Activated CD4-positive, alpha-beta memory T cell treated with anti-CD3 and anti-CD28 coated beads for 36 hours (primary cell): ENCODE measurements around the gene IL1F10. TPM values are rescaled to one million over a fixed set of nuclear protein-coding genes. Genes with fewer than 3 reads are reported as not detected.

Experiments used
- CTCF ChIA-PET: fragments of 350-600 bp; sonication (Branson Sonifier 250); formaldehyde crosslinking; loops from one replicate; lab custom pipeline; 2021; ENCODE audit warnings: antibody characterized with exemption, inconsistent platforms; lab: Charles Lee
- POLR2A ChIA-PET: fragments of 350-600 bp; sonication (Branson Sonifier 250); formaldehyde crosslinking; loops from one replicate; lab custom pipeline; 2021; ENCODE audit warnings: antibody characterized with exemption; lab: Charles Lee
- DNase-seq: peaks from one replicate; pipeline ENCODE4 v3.0.0-alpha.2; 2020
- H3K27ac Mint-ChIP-seq: one replicate; pipeline ENCODE4 v1.8.0; 2021; ENCODE audit warnings: mixed read lengths
- H3K27me3 Mint-ChIP-seq: one replicate; pipeline ENCODE4 v1.8.0; 2021; ENCODE audit warnings: mixed read lengths
- H3K36me3 Mint-ChIP-seq: one replicate; pipeline ENCODE4 v1.8.0; 2021; ENCODE audit warnings: mixed read lengths
- H3K4me1 Mint-ChIP-seq: one replicate; pipeline ENCODE4 v1.8.0; 2021; ENCODE audit warnings: low read depth, mixed read lengths
- H3K4me3 Mint-ChIP-seq: one replicate; pipeline ENCODE4 v1.8.0; 2021; ENCODE audit warnings: mild to moderate bottlenecking, mixed read lengths
- H3K9me3 Mint-ChIP-seq: one replicate; pipeline ENCODE4 v1.8.0; 2021; ENCODE audit warnings: mixed read lengths
- intact Hi-C: fragments of 100-400 bp; cut with micrococcal nuclease; formaldehyde crosslinking; loops from one replicate; pipeline ENCODE4 v1.15.1; 2023
- total RNA-seq, 2 experiments: library from RNA; stranded (reverse); gene quantifications; one replicate each; pipeline ENCODE4 v1.2.3, GENCODE V29; 2021

The IL1F10 gene
- not detected for total RNA-seq

GRCh38 chr2:113067681-113068080 is at the start of gene IL1F10:
Gene IL1F10, plus strand, starts transcription at chr2:113067970. Its CDS starts 4,769 bp downstream, at chr2:113072739.
- no peaks in the 10 kb centered on the region for H3K4me1 Mint-ChIP-seq
- H3K9me3 Mint-ChIP-seq, result no peaks in the 10 kb centered on the region
- H3K36me3 Mint-ChIP-seq, result no peaks in the 10 kb centered on the region
- no peak for DNase-seq
- POLR2A ChIA-PET, result no interaction called here
- no peak within 1 kb of the TSS for H3K27ac Mint-ChIP-seq
- no peak within 1 kb of the TSS for H3K4me3 Mint-ChIP-seq
- intact Hi-C loops, result no loop called here
- CTCF ChIA-PET, result no interaction called here
- H3K27me3 Mint-ChIP-seq, result no peaks in the 10 kb centered on the region

- peaks cover 4% of the 10 kb centered on the region for H3K4me1 Mint-ChIP-seq
- H3K27me3 Mint-ChIP-seq, result peaks cover 14% of the 10 kb centered on the region
- ChIA-PET POLR2A (no interaction called here), CTCF (no interaction called here)
- no peak for DNase-seq
- no peak overlapping the region for H3K4me3 Mint-ChIP-seq
- no peak overlapping the region for H3K27ac Mint-ChIP-seq
- H3K36me3 Mint-ChIP-seq, result no peaks in the 10 kb centered on the region
- peaks cover 5% of the 10 kb centered on the region for H3K9me3 Mint-ChIP-seq
- intact Hi-C loops, result no loop called here
Observed at GRCh38 chr2:113018509-113018908, 49.3 kb upstream of the IL1F10 start.

- Mint-ChIP-seq H3K27ac (no peak overlapping the region), H3K9me3 (peaks cover 5% of the 10 kb centered on the region), H3K36me3 (no peaks in the 10 kb centered on the region), H3K4me1 (no peaks in the 10 kb centered on the region), H3K4me3 (no peak overlapping the region), H3K27me3 (peaks cover 17% of the 10 kb centered on the region)
- ChIA-PET CTCF (interaction anchor here (1.0 kb wide), 1 partner anchor 62 kb away, joined by 3 read pairs; no protein-coding TSS in a partner anchor), POLR2A (no interaction called here)
- DNase-seq, result no peak
- intact Hi-C loops, result no loop called here
Observed at GRCh38 chr2:113021312-113021711, 46.5 kb upstream of the IL1F10 start.

- POLR2A ChIA-PET, result no interaction called here
Observed at GRCh38 chr2:113024764-113025163, 43.0 kb upstream of the IL1F10 start.

DNA sequence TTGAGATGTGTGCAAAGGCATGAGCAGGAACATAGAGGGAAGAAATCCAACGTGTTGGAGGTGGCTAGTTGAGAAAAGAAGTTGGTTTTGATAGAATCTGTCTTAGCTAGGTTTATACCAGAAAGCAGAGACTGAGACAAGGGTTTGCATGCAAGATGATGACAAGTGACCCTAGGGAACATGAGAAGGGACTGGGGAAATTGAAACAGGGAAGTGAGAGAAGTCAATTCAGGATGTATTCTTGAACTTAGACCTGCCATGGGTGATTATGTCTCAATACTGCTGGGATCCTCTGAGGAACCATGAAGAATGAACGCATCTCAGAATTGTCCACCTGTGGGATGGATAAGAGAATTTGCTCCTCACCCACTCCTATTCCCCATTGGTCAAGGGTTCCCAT is 42.0 kb upstream of the IL1F10 start:
- no peak for DNase-seq
- ChIA-PET POLR2A (no interaction called here), CTCF (no interaction called here)
- Mint-ChIP-seq H3K27me3 (peaks cover 16% of the 10 kb centered on the region), H3K36me3 (no peaks in the 10 kb centered on the region), H3K9me3 (no peaks in the 10 kb centered on the region), H3K27ac (no peak overlapping the region), H3K4me3 (no peak overlapping the region), H3K4me1 (no peaks in the 10 kb centered on the region)
- intact Hi-C loops, result no loop called here

More at GRCh38 chr2:113024764-113025163, 43.0 kb upstream of the IL1F10 start:
- no peak overlapping the region for H3K4me3 Mint-ChIP-seq
- peaks cover 12% of the 10 kb centered on the region for H3K27me3 Mint-ChIP-seq
- H3K36me3 Mint-ChIP-seq, result no peaks in the 10 kb centered on the region
- CTCF ChIA-PET, result interaction anchor here (0.6 kb wide), 1 partner anchor 275 kb away, joined by 4 read pairs; no protein-coding TSS in a partner anchor
- intact Hi-C loops, result no loop called here
- H3K9me3 Mint-ChIP-seq, result no peaks in the 10 kb centered on the region
- H3K4me1 Mint-ChIP-seq, result no peaks in the 10 kb centered on the region
- DNase-seq, result no peak
- no peak overlapping the region for H3K27ac Mint-ChIP-seq

DNA sequence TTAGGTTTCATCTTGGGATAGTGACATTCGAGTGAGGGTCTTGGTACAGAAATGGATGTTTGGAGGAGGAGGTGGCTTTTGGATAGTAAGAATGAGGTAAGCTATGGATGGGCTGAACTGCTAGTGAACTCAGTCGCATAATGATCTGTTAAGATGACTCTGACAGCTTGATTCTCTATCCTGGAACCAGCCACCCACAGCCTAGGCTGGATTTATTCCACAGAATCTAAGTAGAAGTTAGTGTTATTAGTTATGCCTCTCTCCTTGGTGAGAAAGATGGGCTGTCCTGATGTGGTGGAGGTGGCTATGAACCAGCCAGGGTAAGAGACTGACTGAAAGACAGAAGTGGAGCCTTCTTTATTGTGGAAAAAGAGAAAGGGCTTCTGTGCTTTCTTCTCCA is 40.1 kb upstream of the IL1F10 start:
- no peaks in the 10 kb centered on the region for H3K36me3 Mint-ChIP-seq
- ChIA-PET CTCF (no interaction called here), POLR2A (interaction anchor here (0.9 kb wide), 1 partner anchor 33 kb away, joined by 3 read pairs; no protein-coding TSS in a partner anchor)
- intact Hi-C loops, result no loop called here
- no peaks in the 10 kb centered on the region for H3K4me1 Mint-ChIP-seq
- no peak overlapping the region for H3K27ac Mint-ChIP-seq
- H3K4me3 Mint-ChIP-seq, result no peak overlapping the region
- no peak for DNase-seq
- no peaks in the 10 kb centered on the region for H3K9me3 Mint-ChIP-seq
- H3K27me3 Mint-ChIP-seq, result peaks cover 16% of the 10 kb centered on the region

- no peaks in the 10 kb centered on the region for H3K4me1 Mint-ChIP-seq
- ChIA-PET CTCF (no interaction called here), POLR2A (interaction anchor here (0.9 kb wide), 1 partner anchor 32 kb away, joined by 3 read pairs; no protein-coding TSS in a partner anchor)
- H3K27ac Mint-ChIP-seq, result no peak overlapping the region
- no peak overlapping the region for H3K4me3 Mint-ChIP-seq
- no peaks in the 10 kb centered on the region for H3K36me3 Mint-ChIP-seq
- intact Hi-C loops, result no loop called here
- no peak for DNase-seq
- no peaks in the 10 kb centered on the region for H3K9me3 Mint-ChIP-seq
- H3K27me3 Mint-ChIP-seq, result peaks cover 16% of the 10 kb centered on the region
Observed at GRCh38 chr2:113028112-113028511, 39.7 kb upstream of the IL1F10 start.

- ChIA-PET POLR2A (no interaction called here), CTCF (interaction anchor here (0.9 kb wide), 1 partner anchor 252 kb away, joined by 3 read pairs; no protein-coding TSS in a partner anchor)
- DNase-seq, result no peak
- Mint-ChIP-seq H3K27ac (no peak overlapping the region), H3K36me3 (no peaks in the 10 kb centered on the region), H3K27me3 (peaks cover 5% of the 10 kb centered on the region), H3K9me3 (no peaks in the 10 kb centered on the region), H3K4me3 (no peak overlapping the region), H3K4me1 (no peaks in the 10 kb centered on the region)
- intact Hi-C loops, result no loop called here
Observed at GRCh38 chr2:113032737-113033136, 35.0 kb upstream of the IL1F10 start.

- CTCF ChIA-PET, result no interaction called here
- Mint-ChIP-seq H3K27ac (no peak overlapping the region), H3K4me3 (no peak overlapping the region), H3K9me3 (no peaks in the 10 kb centered on the region), H3K27me3 (peaks cover 4% of the 10 kb centered on the region), H3K36me3 (no peaks in the 10 kb centered on the region), H3K4me1 (no peaks in the 10 kb centered on the region)
- POLR2A ChIA-PET, result no interaction called here
- DNase-seq, result no peak
- intact Hi-C loops, result no loop called here
Observed at GRCh38 chr2:113034016-113034415, 33.8 kb upstream of the IL1F10 start.

DNA sequence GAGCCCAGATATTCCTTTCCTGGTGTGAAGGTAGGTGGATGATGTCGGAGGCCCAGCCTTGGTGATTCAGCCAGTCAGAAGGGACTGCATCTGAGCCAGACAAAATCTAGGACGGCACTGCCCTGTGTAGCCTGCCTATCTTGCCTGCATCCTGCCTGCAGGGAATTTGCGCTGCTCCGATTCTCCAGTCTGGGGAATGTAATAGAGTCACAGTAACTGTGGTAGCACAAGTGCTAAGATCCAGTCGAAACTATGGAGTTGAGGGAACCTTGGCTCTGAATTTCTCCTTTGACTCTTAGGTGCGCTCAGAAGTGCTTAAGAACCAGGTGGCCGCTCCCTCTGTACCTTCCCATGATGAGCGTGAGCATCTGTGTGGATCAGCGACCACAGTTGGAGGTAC is 31.0 kb upstream of the IL1F10 start:
- ChIA-PET CTCF (interaction anchor here (1.6 kb wide), 1 partner anchor 95 kb away, joined by 3 read pairs; no protein-coding TSS in a partner anchor), POLR2A (no interaction called here)
- DNase-seq, result no peak
- H3K27ac Mint-ChIP-seq, result no peak overlapping the region
- intact Hi-C loops, result no loop called here
- H3K36me3 Mint-ChIP-seq, result no peaks in the 10 kb centered on the region
- H3K4me1 Mint-ChIP-seq, result no peaks in the 10 kb centered on the region
- H3K9me3 Mint-ChIP-seq, result no peaks in the 10 kb centered on the region
- H3K27me3 Mint-ChIP-seq, result no peaks in the 10 kb centered on the region
- no peak overlapping the region for H3K4me3 Mint-ChIP-seq

DNA sequence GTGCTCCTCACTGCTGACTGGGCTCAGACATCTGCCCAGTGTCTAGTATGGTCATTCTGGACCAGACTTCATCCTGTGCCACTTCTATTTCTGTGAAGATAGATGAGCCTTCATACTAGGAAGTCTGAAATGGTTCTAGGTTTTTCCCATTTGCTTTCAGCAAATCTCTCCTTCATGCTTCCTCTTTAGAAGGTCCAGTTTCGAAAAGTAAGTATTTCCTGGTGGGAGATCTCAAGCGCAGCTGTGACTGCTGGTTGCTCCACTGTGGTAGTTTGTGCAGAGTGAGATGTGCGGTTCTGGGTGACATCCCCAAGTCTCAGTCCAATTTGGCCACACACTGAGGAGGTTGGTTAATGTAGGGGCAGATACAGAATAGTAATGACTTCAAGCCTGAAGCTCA is 29.5 kb upstream of the IL1F10 start:
- intact Hi-C loops, result no loop called here
- no peak overlapping the region for H3K27ac Mint-ChIP-seq

DNA sequence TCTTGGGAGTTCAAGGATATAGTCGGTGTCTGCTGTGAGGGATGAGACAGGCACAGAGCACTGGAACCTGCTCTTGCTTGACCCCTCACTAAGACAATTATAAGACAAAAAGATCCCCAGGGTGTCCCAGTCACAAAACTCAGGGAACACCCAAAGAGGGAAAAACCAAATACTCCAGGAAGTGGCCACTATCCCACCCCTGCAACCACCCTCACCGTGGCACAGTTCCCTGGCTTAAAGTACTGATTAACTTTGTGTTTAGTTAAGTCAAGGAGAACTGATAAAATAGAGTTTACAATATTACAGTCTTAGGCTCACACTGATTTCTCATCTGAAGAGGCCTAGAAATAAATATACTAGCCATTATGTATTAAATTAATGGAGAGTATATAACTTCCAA is 28.6 kb upstream of the IL1F10 start:
- Mint-ChIP-seq H3K9me3 (no peaks in the 10 kb centered on the region), H3K4me3 (no peak overlapping the region), H3K27ac (no peak overlapping the region), H3K36me3 (no peaks in the 10 kb centered on the region), H3K4me1 (no peaks in the 10 kb centered on the region), H3K27me3 (no peaks in the 10 kb centered on the region)
- intact Hi-C loops, result no loop called here
- ChIA-PET CTCF (no interaction called here), POLR2A (no interaction called here)
- DNase-seq, result no peak

More for the DNA sequence above, 29.5 kb upstream of the IL1F10 start:
- no peaks in the 10 kb centered on the region for H3K27me3 Mint-ChIP-seq
- CTCF ChIA-PET, result no interaction called here
- POLR2A ChIA-PET, result no interaction called here
- no peaks in the 10 kb centered on the region for H3K9me3 Mint-ChIP-seq
- H3K4me1 Mint-ChIP-seq, result no peaks in the 10 kb centered on the region
- no peak overlapping the region for H3K4me3 Mint-ChIP-seq
- DNase-seq, result no peak
- H3K36me3 Mint-ChIP-seq, result no peaks in the 10 kb centered on the region

- intact Hi-C loops, result no loop called here
- no peaks in the 10 kb centered on the region for H3K9me3 Mint-ChIP-seq
- CTCF ChIA-PET, result no interaction called here
Observed at GRCh38 chr2:113039719-113040118, 28.1 kb upstream of the IL1F10 start.

More at GRCh38 chr2:113039719-113040118, 28.1 kb upstream of the IL1F10 start:
- Mint-ChIP-seq H3K4me1 (no peaks in the 10 kb centered on the region), H3K27me3 (no peaks in the 10 kb centered on the region), H3K27ac (no peak overlapping the region), H3K4me3 (no peak overlapping the region), H3K36me3 (no peaks in the 10 kb centered on the region)
- POLR2A ChIA-PET, result no interaction called here
- no peak for DNase-seq
